AG08395 (cell line): ENCODE data around the gene MRFAP1.

ENCODE experiments used
- DNase-seq: peaks from one replicate; pipeline ENCODE4 v3.0.0; 2012; ENCODE audit warnings: mixed read lengths, low spot score

The MRFAP1 gene

GRCh38 chr4:6640292-6641163 is at the start of gene MRFAP1:
MRFAP1 (plus strand) TSS chr4:6640685; CDS start chr4:6640863, 178 bp downstream.
- DNase-seq = peak; percentile 97

- DNase-seq = no peak
Observed at GRCh38 chr4:6591313-6591712, 49.2 kb upstream of the MRFAP1 start.

GRCh38 chr4:6591781-6592180 is 48.7 kb upstream of the MRFAP1 start:
- no peak for DNase-seq

- DNase-seq = no peak
Observed at GRCh38 chr4:6592804-6593563, 47.5 kb upstream of the MRFAP1 start.

DNA sequence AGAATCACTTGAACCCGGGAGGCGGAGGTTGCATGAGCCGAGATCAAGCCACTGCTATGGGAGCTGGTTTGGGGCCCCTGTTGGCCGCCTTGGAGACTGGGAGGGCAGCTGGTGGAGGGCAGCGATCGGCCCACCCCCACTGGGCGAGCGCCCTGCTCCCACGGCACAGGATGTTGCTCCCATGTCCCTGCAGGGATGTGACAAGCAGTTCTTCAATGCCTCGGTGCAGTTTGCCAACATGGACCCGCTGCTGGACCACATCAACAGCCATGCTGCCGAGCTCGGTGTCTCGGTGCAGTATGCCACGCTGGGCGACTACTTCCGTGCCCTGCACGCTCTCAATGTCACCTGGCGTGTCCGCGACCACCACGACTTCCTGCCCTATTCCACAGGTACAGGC is 46.1 kb upstream of the MRFAP1 start:
- DNase-seq = no peak

GRCh38 chr4:6594826-6595355 is 45.6 kb upstream of the MRFAP1 start:
- DNase-seq = peak; percentile 21

- DNase-seq = no peak
Observed at GRCh38 chr4:6595897-6596537, 44.5 kb upstream of the MRFAP1 start.

GRCh38 chr4:6596948-6597347 is 43.5 kb upstream of the MRFAP1 start:
- DNase-seq = no peak

DNA sequence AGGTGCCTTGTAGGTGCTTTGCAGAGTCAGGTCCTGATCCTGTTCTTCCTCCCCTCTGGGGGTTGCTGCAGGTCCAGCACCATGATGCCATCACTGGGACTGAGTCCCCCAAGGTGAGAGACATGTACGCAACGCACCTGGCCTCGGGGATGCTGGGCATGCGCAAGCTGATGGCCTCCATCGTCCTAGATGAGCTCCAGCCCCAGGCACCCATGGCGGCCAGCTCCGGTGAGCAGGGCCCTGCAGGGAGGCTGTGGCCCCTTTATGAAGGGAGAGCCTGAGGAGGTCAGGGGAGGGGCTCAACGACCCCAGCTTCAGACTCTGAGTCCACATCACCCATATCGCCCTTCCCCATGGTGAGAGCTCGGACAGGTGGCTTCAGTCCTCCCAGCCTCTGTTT is 42.4 kb upstream of the MRFAP1 start:
- no peak for DNase-seq

GRCh38 chr4:6598641-6599040 is 41.8 kb upstream of the MRFAP1 start:
- DNase-seq = no peak

GRCh38 chr4:6601661-6602250 is 38.7 kb upstream of the MRFAP1 start:
- DNase-seq = no peak

- DNase-seq = no peak
Observed at GRCh38 chr4:6602289-6602688, 38.2 kb upstream of the MRFAP1 start.

DNA sequence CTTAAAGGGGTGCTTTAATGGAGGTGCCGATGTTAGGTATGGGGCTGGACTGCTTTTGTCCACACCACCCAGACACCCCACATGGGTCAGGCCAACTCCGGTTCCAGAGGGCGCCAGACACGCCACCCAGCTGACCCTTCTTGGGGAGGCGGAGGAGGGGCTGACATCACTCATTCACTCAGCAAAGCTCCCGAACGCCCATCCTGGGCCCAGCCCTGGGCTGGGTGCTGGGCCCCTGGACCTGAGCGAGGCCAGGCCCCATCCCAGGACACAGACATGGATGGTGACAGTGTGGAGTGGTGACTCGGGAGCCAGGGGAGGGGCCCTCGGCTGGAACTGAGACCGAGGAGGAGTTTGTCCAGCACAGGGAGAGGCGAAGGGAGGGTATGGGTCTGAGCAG is 37.4 kb upstream of the MRFAP1 start:
- DNase-seq = no peak

DNA sequence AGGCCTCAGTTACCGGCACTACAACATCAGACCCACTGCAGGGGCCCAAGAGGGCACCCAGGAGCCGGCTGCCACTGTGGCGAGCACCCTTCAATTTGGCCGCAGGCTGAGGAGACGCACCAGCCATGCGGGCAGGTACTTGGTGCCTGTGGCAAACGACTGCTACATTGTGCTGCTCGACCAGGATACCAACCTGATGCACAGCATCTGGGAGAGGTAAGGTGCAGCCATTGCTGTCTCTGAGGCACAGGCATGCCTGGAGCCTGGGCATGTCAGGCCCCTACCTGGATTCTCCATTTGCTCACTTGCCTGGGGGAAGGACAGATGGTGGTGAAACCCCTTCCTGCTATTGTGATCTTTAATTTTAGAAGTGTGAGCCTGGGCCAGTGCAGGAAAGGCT is 35.4 kb upstream of the MRFAP1 start:
- no peak for DNase-seq

DNA sequence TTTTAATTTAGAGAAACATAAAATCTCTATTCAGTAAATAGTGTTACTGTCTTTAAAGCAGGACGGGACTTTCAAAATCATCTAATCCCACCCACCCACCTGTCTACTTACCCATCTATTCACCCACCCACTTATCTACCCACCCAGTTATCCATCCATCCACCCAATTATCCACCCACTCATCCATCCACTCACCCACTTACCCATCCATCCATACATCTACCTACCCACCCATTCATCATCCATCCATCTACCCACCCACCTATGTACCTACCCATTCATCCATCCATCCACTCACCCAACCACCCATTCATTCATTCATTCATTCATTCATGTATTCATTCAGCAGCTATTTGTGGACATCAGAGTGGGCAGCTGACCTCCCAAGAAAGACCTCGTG is 34.9 kb upstream of the MRFAP1 start:
- DNase-seq = no peak

DNA sequence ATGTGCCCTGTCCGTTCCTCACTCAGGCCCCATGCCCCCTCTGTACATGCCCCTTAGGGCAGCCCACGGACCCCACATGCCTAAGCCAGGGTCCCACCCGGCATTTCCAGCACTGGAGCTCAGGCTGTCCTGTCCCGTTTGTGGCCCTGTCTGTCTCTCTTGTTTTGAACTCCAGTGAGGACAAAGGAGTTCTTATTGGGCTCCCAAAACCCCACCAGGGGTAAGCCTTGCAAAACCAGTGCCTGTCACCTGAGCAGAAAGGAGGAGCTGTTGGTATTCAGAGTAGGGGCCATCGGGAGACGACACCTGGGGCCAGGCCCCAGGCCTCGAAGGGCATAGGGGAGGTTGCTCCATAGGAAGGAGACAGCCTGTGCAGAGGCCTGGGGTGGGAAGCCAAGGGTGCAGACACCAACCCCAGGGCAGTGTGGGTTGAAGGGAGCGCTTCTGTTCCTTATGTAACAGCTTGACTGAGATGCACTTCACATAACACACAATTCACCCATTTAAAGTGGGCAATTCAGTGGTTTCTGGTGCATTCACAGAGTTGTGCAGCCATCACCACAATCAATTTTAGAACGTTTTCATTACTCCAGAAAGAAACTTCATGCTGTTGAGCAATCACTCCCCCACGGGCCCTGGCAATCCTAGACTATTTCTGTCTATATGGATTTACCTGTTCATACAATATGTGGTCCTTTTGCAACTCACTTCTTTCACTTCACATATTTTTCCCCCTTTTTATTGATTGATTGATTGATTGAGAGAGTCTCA is 33.8 kb upstream of the MRFAP1 start:
- DNase-seq = no peak

DNA sequence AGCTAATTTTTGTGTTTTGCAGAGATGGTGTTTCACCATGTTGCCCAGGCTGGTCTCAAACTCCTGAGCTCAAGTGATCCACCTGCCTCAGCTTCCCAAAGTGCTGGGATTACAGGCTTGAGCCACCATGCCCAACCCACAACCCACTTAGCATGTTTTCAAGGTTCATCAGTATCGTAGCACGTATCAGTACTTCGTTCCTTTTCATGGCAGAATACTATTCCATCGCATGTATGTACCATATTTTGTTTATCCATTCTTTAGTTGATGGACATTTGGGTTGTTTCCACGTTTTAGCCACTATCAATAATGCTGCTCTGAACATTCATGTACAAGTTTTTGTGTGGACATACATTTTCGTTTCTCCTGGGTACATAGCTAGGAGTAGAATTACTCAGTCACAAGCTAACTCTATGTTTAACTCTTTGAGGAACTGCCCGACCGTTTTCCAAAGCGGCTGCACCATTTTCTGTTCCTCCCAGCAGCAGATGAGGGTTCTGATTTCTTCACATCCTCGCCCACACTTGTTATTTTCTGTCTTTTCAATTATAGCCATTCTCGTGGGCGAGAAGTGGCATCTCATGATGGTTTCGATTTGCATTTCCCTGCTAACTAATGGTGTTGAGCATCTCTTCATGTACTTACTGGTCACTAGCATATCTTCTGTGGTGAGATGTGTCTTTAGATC is 33.0 kb upstream of the MRFAP1 start:
- DNase-seq = no peak

- DNase-seq = no peak
Observed at GRCh38 chr4:6608758-6609414, 31.6 kb upstream of the MRFAP1 start.

DNA sequence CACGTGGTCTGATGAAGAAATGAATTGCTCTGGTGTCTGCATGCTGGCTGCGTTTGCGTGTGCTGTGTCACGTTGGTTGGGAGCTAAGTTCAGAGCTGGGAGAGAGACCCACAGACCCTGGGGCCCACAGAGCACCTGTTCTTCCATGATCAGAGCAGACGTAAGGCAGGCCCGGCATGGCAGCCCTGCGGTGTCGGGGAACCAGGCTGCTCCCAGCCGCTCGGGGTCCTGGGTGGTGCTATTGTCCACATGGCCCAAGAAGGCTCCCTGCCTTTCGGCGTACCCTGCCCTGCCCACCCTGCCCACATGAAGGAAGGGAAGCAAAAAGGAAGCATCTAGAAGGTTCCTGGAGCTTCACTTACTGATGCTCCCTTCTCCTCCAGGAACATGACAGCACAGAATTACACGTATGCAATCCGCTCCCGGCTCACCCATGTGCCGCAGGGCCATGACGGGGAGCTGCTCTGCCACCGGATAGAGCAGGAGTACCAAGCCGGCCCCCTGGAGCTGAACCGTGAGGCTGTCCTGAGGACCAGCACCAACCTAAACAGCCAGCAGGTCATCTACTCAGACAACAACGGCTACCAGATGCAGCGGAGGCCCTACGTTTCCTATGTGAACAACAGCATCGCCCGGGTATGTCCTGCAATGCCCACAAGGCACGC is 30.9 kb upstream of the MRFAP1 start:
- no peak for DNase-seq
